Spleen (tissue), 7 donors: Measurements from ENCODE around the gene MAZ.

Experiments used
- POLR2A ChIP-seq, 3 donors: fragments of 450-650 bp; IDR thresholded peaks; one replicate each; pipeline ENCODE4 v1.5.1; 2017; ENCODE audit warnings: antibody characterized with exemption in 3 of 3, mild to moderate bottlenecking in 1 of 3
- TF ChIP-seq, protein P1 (sequence below), 11 experiments: fragments of 200-600 bp in 7 of 11; fragments of 450-650 bp in 4 of 11; sonication (generic) in 4 of 11; IDR thresholded peaks in 8 of 11; conservative IDR thresholded peaks in 3 of 11; 1 replicate in 7 of 11; 2 replicates in 4 of 11; pipeline versions ENCODE4 v1.4.0 to v1.8.0; 2016 to 2021; ENCODE audit warnings: antibody characterized with exemption in 11 of 11, inconsistent platforms in 4 of 11, mild to moderate bottlenecking in 1 of 11
- donor health status: DM: no; HTN: no; CAD: no; lungs with moderate emphysema.
- donor health status: DM: no; HTN: no; CAD: no.
- donor health status: DM: no; HTN: no; CAD: no.

DNA sequence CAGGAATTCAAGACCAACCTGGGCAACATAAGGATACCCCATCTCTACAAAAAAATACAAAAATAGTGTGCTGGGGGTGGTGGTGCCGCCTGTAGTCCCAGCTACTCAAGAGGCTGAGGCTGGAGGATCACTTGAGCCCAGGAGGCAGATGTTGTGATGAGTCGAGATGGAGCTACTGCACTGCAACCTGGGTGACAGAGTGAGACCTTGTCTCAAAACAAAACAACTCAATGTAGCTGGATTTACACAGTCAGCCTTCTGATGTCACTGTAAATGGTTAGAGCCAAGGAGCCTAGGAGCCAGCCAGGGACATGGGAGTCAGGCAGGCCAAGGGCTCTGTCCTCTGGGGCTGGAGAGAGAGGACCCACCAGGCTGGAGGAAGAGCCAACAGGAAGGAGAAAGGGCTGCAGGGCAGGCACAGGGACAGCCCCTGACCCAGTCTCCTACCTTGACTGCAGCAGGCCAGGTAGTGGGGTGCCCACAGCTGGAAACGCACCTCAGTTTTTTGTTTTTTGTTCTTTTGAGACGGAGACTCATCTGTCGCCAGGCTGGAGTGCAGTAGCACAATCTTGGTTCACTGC is 48.3 kb downstream of the MAZ start:
- TF ChIP-seq, protein P1, sequence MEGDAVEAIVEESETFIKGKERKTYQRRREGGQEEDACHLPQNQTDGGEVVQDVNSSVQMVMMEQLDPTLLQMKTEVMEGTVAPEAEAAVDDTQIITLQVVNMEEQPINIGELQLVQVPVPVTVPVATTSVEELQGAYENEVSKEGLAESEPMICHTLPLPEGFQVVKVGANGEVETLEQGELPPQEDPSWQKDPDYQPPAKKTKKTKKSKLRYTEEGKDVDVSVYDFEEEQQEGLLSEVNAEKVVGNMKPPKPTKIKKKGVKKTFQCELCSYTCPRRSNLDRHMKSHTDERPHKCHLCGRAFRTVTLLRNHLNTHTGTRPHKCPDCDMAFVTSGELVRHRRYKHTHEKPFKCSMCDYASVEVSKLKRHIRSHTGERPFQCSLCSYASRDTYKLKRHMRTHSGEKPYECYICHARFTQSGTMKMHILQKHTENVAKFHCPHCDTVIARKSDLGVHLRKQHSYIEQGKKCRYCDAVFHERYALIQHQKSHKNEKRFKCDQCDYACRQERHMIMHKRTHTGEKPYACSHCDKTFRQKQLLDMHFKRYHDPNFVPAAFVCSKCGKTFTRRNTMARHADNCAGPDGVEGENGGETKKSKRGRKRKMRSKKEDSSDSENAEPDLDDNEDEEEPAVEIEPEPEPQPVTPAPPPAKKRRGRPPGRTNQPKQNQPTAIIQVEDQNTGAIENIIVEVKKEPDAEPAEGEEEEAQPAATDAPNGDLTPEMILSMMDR (IDR thresholded peaks at IDR 0.05 in 8 of 11, conservative IDR thresholded peaks at IDR 0.05 in 3 of 11), result no peak
- no peak for TF ChIP-seq POLR2A (IDR thresholded peaks at IDR 0.05)
